PFSK-1 (cell line): ENCODE data around the gene CACNA2D2.
A peak's percentile ranks its signal among the peaks of the same experiment; 100 is the strongest.

ENCODE experiments used
- FOXP2 ChIP-seq: optimal IDR thresholded peaks from 2 replicates; pipeline ENCODE3; 2011; ENCODE audit warnings: borderline replicate concordance, control low read depth, inconsistent platforms; ENCODE audit not compliant: insufficient read depth; ENCODE audit errors: extremely low read length, extremely low read depth
- POLR2AphosphoS5 ChIP-seq: IDR thresholded peaks from 2 replicates; pipeline ENCODE4 v1.6.1; 2012; ENCODE audit warnings: low read depth, mild to moderate bottlenecking, control low read depth, low read length, moderate library complexity
- REST ChIP-seq, 2 experiments: IDR thresholded peaks; 2 replicates each; pipeline versions ENCODE4 v1.6.1 to v1.8.0; 2011 to 2012; ENCODE audit warnings: low read depth in 2 of 2, low read length in 2 of 2, control low read depth in 1 of 2, inconsistent platforms in 1 of 2, mild to moderate bottlenecking in 1 of 2, moderate library complexity in 1 of 2; ENCODE audit not compliant: insufficient read depth in 1 of 2
- SIN3A ChIP-seq: IDR thresholded peaks from 2 replicates; pipeline ENCODE4 v1.6.1; 2012; ENCODE audit warnings: mild to moderate bottlenecking, low read length, moderate library complexity, borderline replicate concordance; ENCODE audit not compliant: insufficient read depth
- TAF1 ChIP-seq: IDR thresholded peaks from 2 replicates; pipeline ENCODE4 v1.6.1; 2012; ENCODE audit warnings: low read length, control low read depth, borderline replicate concordance; ENCODE audit not compliant: insufficient read depth

Gene CACNA2D2

GRCh38 chr3:50472958-50473357 lies 30.5 kb downstream of the CACNA2D2 start:
- TF ChIP-seq SIN3A (no peak), POLR2AphosphoS5 (no peak), FOXP2 (no peak), REST (IDR thresholded peaks at IDR 0.05; ENCODE audit: insufficient read depth in 1 of 2, low read depth in 2 of 2, low read length in 2 of 2) (no peak), TAF1 (no peak)

GRCh38 chr3:50470658-50471057 lies 32.8 kb downstream of the CACNA2D2 start:
- no peak for TF ChIP-seq REST (IDR thresholded peaks at IDR 0.05; ENCODE audit: insufficient read depth in 1 of 2, low read depth in 2 of 2, low read length in 2 of 2)
- no peak for TF ChIP-seq SIN3A
- TF ChIP-seq TAF1: no peak
- no peak for TF ChIP-seq FOXP2
- no peak for TF ChIP-seq POLR2AphosphoS5

- TF ChIP-seq POLR2AphosphoS5 (no peak), TAF1 (no peak), FOXP2 (no peak), REST (IDR thresholded peaks at IDR 0.05; ENCODE audit: insufficient read depth in 1 of 2, low read depth in 2 of 2, low read length in 2 of 2) (no peak), SIN3A (no peak)
These were observed 35.5 kb downstream of the CACNA2D2 start for GRCh38 chr3:50467919-50468318.

GRCh38 chr3:50466177-50466576 lies 37.3 kb downstream of the CACNA2D2 start:
- TF ChIP-seq TAF1: no peak
- no peak for TF ChIP-seq REST (IDR thresholded peaks at IDR 0.05; ENCODE audit: insufficient read depth in 1 of 2, low read depth in 2 of 2, low read length in 2 of 2)
- no peak for TF ChIP-seq FOXP2
- TF ChIP-seq SIN3A: no peak
- no peak for TF ChIP-seq POLR2AphosphoS5

GRCh38 chr3:50464569-50464968 lies 38.9 kb downstream of the CACNA2D2 start:
- TF ChIP-seq SIN3A (no peak), POLR2AphosphoS5 (no peak)

GRCh38 chr3:50459785-50460184 lies 43.6 kb downstream of the CACNA2D2 start:
- TF ChIP-seq FOXP2 (no peak), TAF1 (no peak), POLR2AphosphoS5 (no peak), REST (IDR thresholded peaks at IDR 0.05; ENCODE audit: insufficient read depth in 1 of 2, low read depth in 2 of 2, low read length in 2 of 2) (peak; percentile 63 to 85), SIN3A (no peak)
